A673 (cell line): Measurements from ENCODE around the gene CASP8AP2. TPM values are rescaled to one million over a fixed set of nuclear protein-coding genes. Genes with fewer than 3 reads are reported as not detected.
"Not testable (repeated sequence)": the region's sequence is repeated elsewhere in the genome, so short reads cannot be mapped to it uniquely, and the experiment has no call there.

ENCODE experiments used
- BruUV-seq: library from RNA; stranded (reverse); fragments of 400-500 nt; replicated peaks from 2 replicates; lab custom pipeline; 2021; lab: Mats Ljungman, UMichigan
- CTCF ChIA-PET: fragments of 300-600 bp; sonication (Branson Sonifier 250); formaldehyde crosslinking; loops from one replicate; lab custom pipeline; 2022; ENCODE audit warnings: antibody characterized with exemption; lab: Charles Lee
- POLR2A ChIA-PET: fragments of 300-600 bp; sonication (Branson Sonifier 250); formaldehyde crosslinking; loops from one replicate; lab custom pipeline; 2022; ENCODE audit warnings: antibody characterized with exemption; ENCODE audit not compliant: low non-redundant PET; lab: Charles Lee
- DNase-seq: peaks from one replicate; pipeline ENCODE4 v3.0.0-alpha.2; 2015; ENCODE audit warnings: low spot score
- H3K27ac ChIP-seq: fragments of 200-600 bp; sonication (generic); 2 replicates; pipeline ENCODE4 v1.5.1; 2016; ENCODE audit warnings: mixed run types, low read depth, mild to moderate bottlenecking, mixed read lengths, antibody characterized with exemption, low read length; ENCODE audit not compliant: poor library complexity, severe bottlenecking
- H3K27me3 ChIP-seq: fragments of 200-600 bp; sonication (generic); replicated peaks from 2 replicates; pipeline ENCODE4 v1.6.1; 2017; ENCODE audit warnings: mixed run types, low read depth, mild to moderate bottlenecking, mixed read lengths, antibody characterized with exemption, low read length; ENCODE audit not compliant: insufficient read depth, poor library complexity
- H3K36me3 ChIP-seq: fragments of 200-600 bp; sonication (generic); 2 replicates; pipeline ENCODE4 v1.6.1; 2016; ENCODE audit warnings: mixed run types, mild to moderate bottlenecking, mixed read lengths, antibody characterized with exemption, low read length; ENCODE audit not compliant: insufficient read depth, poor library complexity, severe bottlenecking
- H3K4me1 ChIP-seq: fragments of 200-600 bp; sonication (generic); 2 replicates; pipeline ENCODE4 v1.6.1; 2017; ENCODE audit warnings: mixed run types, mild to moderate bottlenecking, mixed read lengths, antibody characterized with exemption, low read length; ENCODE audit not compliant: insufficient read depth, poor library complexity, severe bottlenecking
- H3K4me3 ChIP-seq: fragments of 200-600 bp; sonication (generic); 2 replicates; pipeline ENCODE4 v1.5.1; 2016; ENCODE audit warnings: low read depth, mixed run types, mild to moderate bottlenecking, mixed read lengths, low read length; ENCODE audit not compliant: poor library complexity, severe bottlenecking
- H3K9me3 ChIP-seq: fragments of 200-600 bp; sonication (generic); 2 replicates; pipeline ENCODE4 v1.6.1; 2016; ENCODE audit warnings: mixed run types, low read depth, mild to moderate bottlenecking, mixed read lengths, antibody characterized with exemption, low read length; ENCODE audit not compliant: poor library complexity, severe bottlenecking
- EZH2 ChIP-seq: fragments of 200-600 bp; sonication (generic); IDR thresholded peaks from 2 replicates; pipeline ENCODE4 v1.6.1; 2017; ENCODE audit warnings: borderline replicate concordance, low read depth, mild to moderate bottlenecking, mixed read lengths, antibody characterized with exemption, low read length; ENCODE audit not compliant: poor library complexity, severe bottlenecking
- intact Hi-C: fragments of 100-400 bp; cut with micrococcal nuclease; formaldehyde crosslinking; loops from one replicate; pipeline ENCODE4 v1.10.0; 2022; ENCODE audit not compliant: unreplicated experiment
- total RNA-seq: library from RNA; stranded (reverse); gene quantifications from 2 replicates; pipeline ENCODE4 v1.2.3, GENCODE V29; 2021
- TF ChIP-seq, protein P1 (sequence below): fragments of 300-800, 200-600 bp; sonication (generic); conservative IDR thresholded peaks from 2 replicates; pipeline ENCODE4 v1.5.1; 2017; ENCODE audit warnings: low read depth, mild to moderate bottlenecking, antibody characterized with exemption, low read length, moderate library complexity, mixed read lengths

Gene CASP8AP2
- total RNA-seq, 1 experiment from 2014 or later, result 38.2 TPM

GRCh38 chr6:89819336-89820130 lies 10.1 kb upstream of the CASP8AP2 start, which contains the start of gene MDN1:
Gene MDN1, minus strand, starts transcription at chr6:89819794. Its CDS starts 187 bp downstream, at chr6:89819607.
- TSS peak; percentile 53 for BruUV-seq
- H3K4me3 ChIP-seq, result peak within 1 kb of the TSS; percentile 77
- no peaks in the 10 kb centered on the region for H3K4me1 ChIP-seq
- POLR2A ChIA-PET, result interaction anchor here (0.6 to 1.6 kb wide), 2 partner anchors 10 to 80 kb away, joined by 3 to 6 read pairs; partner anchors contain the start of gene CASP8AP2
- H3K36me3 ChIP-seq, result no peaks in the 10 kb centered on the region
- no peak for TF ChIP-seq EZH2
- TF ChIP-seq, protein P1, sequence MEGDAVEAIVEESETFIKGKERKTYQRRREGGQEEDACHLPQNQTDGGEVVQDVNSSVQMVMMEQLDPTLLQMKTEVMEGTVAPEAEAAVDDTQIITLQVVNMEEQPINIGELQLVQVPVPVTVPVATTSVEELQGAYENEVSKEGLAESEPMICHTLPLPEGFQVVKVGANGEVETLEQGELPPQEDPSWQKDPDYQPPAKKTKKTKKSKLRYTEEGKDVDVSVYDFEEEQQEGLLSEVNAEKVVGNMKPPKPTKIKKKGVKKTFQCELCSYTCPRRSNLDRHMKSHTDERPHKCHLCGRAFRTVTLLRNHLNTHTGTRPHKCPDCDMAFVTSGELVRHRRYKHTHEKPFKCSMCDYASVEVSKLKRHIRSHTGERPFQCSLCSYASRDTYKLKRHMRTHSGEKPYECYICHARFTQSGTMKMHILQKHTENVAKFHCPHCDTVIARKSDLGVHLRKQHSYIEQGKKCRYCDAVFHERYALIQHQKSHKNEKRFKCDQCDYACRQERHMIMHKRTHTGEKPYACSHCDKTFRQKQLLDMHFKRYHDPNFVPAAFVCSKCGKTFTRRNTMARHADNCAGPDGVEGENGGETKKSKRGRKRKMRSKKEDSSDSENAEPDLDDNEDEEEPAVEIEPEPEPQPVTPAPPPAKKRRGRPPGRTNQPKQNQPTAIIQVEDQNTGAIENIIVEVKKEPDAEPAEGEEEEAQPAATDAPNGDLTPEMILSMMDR, result no peak
- CTCF ChIA-PET, result no interaction called here
- H3K27me3 ChIP-seq, result no peaks in the 10 kb centered on the region
- intact Hi-C loops, result no loop called here
- DNase-seq, result peak; percentile 98
- peak within 1 kb of the TSS; percentile 85 for H3K27ac ChIP-seq
- H3K9me3 ChIP-seq, result no peaks in the 10 kb centered on the region

- TF ChIP-seq, protein P1, result no peak
- no peak for TF ChIP-seq EZH2
- intact Hi-C loops, result no loop called here
- H3K36me3 ChIP-seq, result peaks cover under 1% of the 10 kb centered on the region
- no peaks in the 10 kb centered on the region for H3K9me3 ChIP-seq
- no TSS peak for BruUV-seq
- ChIA-PET POLR2A (no interaction called here), CTCF (no interaction called here)
- DNase-seq, result no peak
- no peak overlapping the region for H3K27ac ChIP-seq
- H3K4me3 ChIP-seq, result no peak overlapping the region
- no peaks in the 10 kb centered on the region for H3K4me1 ChIP-seq
- H3K27me3 ChIP-seq, result no peaks in the 10 kb centered on the region
Measured at GRCh38 chr6:89826029-89826528, 3.6 kb upstream of the CASP8AP2 start.

GRCh38 chr6:89828475-89828987 lies 1.1 kb upstream of the CASP8AP2 start:
- CTCF ChIA-PET, H3K27me3 ChIP-seq, DNase-seq, BruUV-seq, H3K4me1 ChIP-seq, intact Hi-C loops, H3K9me3 ChIP-seq: not testable (repeated sequence)
- Histone ChIP-seq H3K36me3 (peaks cover 20% of the 10 kb centered on the region), H3K4me3 (peak overlapping the region; percentile 79), H3K27ac (peak overlapping the region; percentile 63)
- POLR2A ChIA-PET, result interaction anchor here (1.0 kb wide), 1 partner anchor 15 kb away, joined by 5 read pairs; no protein-coding TSS in a partner anchor
